ENCODE measurements around the gene RCBTB2. TPM values are rescaled to one million over a fixed set of nuclear protein-coding genes. Genes with fewer than 3 reads are reported as not detected.

Gene RCBTB2
- total and polyA plus RNA-seq, 2 donors (not counting 3 experiments of a cell fraction or from before 2014, with no cell fraction given) = 10.7 to 12.6 TPM

DNA sequence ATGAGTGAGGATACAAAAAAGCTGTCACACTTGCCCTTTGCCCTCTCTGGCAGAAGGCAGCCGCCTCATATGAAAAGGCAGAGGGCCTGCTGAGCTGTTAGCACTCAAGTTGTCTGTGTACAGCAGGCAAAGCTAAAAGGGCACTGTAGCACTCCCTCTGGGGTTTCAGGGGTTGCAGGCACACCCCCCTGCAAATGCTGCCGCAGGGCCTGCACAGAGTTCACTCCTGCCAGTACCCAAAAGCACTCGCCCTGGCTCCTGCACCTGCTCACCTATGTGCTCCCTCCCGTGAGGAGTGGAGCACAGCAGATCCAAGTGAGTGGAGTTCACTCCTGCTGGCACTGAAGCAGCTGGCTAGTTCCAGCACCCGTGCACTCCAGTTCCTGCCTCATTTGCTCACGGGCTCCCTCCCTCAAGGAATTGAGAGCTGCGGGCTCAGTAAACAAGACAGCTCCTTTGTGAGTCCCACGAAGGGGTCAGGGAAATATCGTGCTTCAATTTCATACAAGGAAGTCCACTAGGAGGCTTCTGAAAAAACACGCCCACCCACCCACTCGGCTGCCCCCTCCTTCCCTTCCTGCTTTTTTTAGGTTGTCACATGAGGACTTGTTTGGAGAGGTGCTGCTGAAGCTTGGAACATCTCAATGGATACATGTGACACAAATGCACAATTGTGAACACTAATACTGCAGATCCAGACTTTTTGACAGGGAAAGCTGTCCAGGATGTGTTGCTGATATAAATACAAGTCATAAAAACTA lies 9.9 kb upstream of the RCBTB2 start:
- DNase-seq (ENCODE audit: low read depth, low spot score) = peak; percentile 86
- dilution Hi-C loops (cut with MboI; ENCODE audit: extremely low pct_ligation_motif_present, low sequenced_read_pairs) (no loop called here), intact Hi-C loops (cut with micrococcal nuclease) (no loop called here)
- H2AFZ ChIP-seq (ENCODE audit: low read depth, low read length) = peak overlapping the region; percentile 77
- H3K79me2 ChIP-seq (ENCODE audit: control insufficient read depth, insufficient read depth, low read length) = no peaks in the 10 kb centered on the region
- no peak overlapping the region for H3K4me2 ChIP-seq (ENCODE audit: insufficient read depth, low read length)
- no peak overlapping the region for H3K27ac ChIP-seq (ENCODE audit: insufficient read depth, low read depth, low read length)
- FAIRE-seq = no peak
- H3K9ac ChIP-seq (replicated peaks; ENCODE audit: extremely low read depth, insufficient read depth, low read length) = no peak overlapping the region
- TF ChIP-seq, protein P1, sequence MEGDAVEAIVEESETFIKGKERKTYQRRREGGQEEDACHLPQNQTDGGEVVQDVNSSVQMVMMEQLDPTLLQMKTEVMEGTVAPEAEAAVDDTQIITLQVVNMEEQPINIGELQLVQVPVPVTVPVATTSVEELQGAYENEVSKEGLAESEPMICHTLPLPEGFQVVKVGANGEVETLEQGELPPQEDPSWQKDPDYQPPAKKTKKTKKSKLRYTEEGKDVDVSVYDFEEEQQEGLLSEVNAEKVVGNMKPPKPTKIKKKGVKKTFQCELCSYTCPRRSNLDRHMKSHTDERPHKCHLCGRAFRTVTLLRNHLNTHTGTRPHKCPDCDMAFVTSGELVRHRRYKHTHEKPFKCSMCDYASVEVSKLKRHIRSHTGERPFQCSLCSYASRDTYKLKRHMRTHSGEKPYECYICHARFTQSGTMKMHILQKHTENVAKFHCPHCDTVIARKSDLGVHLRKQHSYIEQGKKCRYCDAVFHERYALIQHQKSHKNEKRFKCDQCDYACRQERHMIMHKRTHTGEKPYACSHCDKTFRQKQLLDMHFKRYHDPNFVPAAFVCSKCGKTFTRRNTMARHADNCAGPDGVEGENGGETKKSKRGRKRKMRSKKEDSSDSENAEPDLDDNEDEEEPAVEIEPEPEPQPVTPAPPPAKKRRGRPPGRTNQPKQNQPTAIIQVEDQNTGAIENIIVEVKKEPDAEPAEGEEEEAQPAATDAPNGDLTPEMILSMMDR (IDR thresholded peaks at IDR 0.05; ENCODE audit: extremely low read depth in 1 of 2, insufficient read depth in 1 of 2, low read depth in 1 of 2, low read length in 2 of 2) = peak in 1 of 2 donors; percentile 52
- TF ChIP-seq EZH2 (IDR thresholded peaks at IDR 0.05; ENCODE audit: borderline replicate concordance, low read depth, low read length, severe bottlenecking) (no peak), MYC (IDR thresholded peaks at IDR 0.05; ENCODE audit: low read depth, low read length) (no peak)
- no peaks in the 10 kb centered on the region for H4K20me1 ChIP-seq (replicated peaks; ENCODE audit: control insufficient read depth, extremely low read depth, insufficient read depth, low read length)
- no peaks in the 10 kb centered on the region for H3K4me1 ChIP-seq (ENCODE audit: control insufficient read depth, extremely low read depth, insufficient read depth, low read length)
- ChIA-PET POLR2A (interaction anchor here (1.0 kb wide), 1 partner anchor 10 kb away, joined by 3 read pairs; no protein-coding TSS in a partner anchor), CTCF (interaction anchor here (0.7 to 2.5 kb wide), 9 partner anchors 10 to 209 kb away, joined by 3 to 20 read pairs (median 3); partner anchors contain the start of gene RCBTB2)
- H3K27me3 ChIP-seq (ENCODE audit: control insufficient read depth in 2 of 2, insufficient read depth in 2 of 2, low read length in 2 of 2) = no peaks in the 10 kb centered on the region
- no TSS peak for BruUV-seq (replicated peaks)
- no peaks in the 10 kb centered on the region for H3K9me1 ChIP-seq (replicated peaks; ENCODE audit: control insufficient read depth, extremely low read depth, insufficient read depth, low read length)
- no peak overlapping the region for H3K4me3 ChIP-seq (replicated peaks in 1 of 3; ENCODE audit: insufficient read depth in 1 of 3, low read depth in 1 of 3, low read length in 3 of 3)
- H3K36me3 ChIP-seq (ENCODE audit: control insufficient read depth in 2 of 2, extremely low read depth in 1 of 2, insufficient read depth in 2 of 2, low read length in 2 of 2) = no peaks in the 10 kb centered on the region
- H3K9me3 ChIP-seq (replicated peaks; ENCODE audit: control insufficient read depth, insufficient read depth, low read length) = no peaks in the 10 kb centered on the region

- Histone ChIP-seq H3K9ac (replicated peaks; ENCODE audit: extremely low read depth, insufficient read depth, low read length) (no peak overlapping the region), H3K4me1 (ENCODE audit: control insufficient read depth, extremely low read depth, insufficient read depth, low read length) (no peaks in the 10 kb centered on the region), H3K9me1 (replicated peaks; ENCODE audit: control insufficient read depth, extremely low read depth, insufficient read depth, low read length) (no peaks in the 10 kb centered on the region), H3K9me3 (replicated peaks; ENCODE audit: control insufficient read depth, insufficient read depth, low read length) (no peaks in the 10 kb centered on the region), H3K27ac (ENCODE audit: insufficient read depth, low read depth, low read length) (no peak overlapping the region), H3K4me2 (ENCODE audit: insufficient read depth, low read length) (no peak overlapping the region), H3K79me2 (ENCODE audit: control insufficient read depth, insufficient read depth, low read length) (no peaks in the 10 kb centered on the region), H2AFZ (ENCODE audit: low read depth, low read length) (no peak overlapping the region), H3K27me3 (ENCODE audit: control insufficient read depth in 2 of 2, insufficient read depth in 2 of 2, low read length in 2 of 2) (no peaks in the 10 kb centered on the region), H4K20me1 (replicated peaks; ENCODE audit: control insufficient read depth, extremely low read depth, insufficient read depth, low read length) (no peaks in the 10 kb centered on the region), H3K4me3 (replicated peaks in 1 of 3; ENCODE audit: insufficient read depth in 1 of 3, low read depth in 1 of 3, low read length in 3 of 3) (no peak overlapping the region), H3K36me3 (ENCODE audit: control insufficient read depth in 2 of 2, extremely low read depth in 1 of 2, insufficient read depth in 2 of 2, low read length in 2 of 2) (no peaks in the 10 kb centered on the region)
- FAIRE-seq = no peak
- DNase-seq (ENCODE audit: low read depth, low spot score) = no peak
- dilution Hi-C loops (cut with MboI; ENCODE audit: extremely low pct_ligation_motif_present, low sequenced_read_pairs) = no loop called here
- BruUV-seq (replicated peaks) = no TSS peak
- TF ChIP-seq MYC (IDR thresholded peaks at IDR 0.05; ENCODE audit: low read depth, low read length) = no peak
- no peak for TF ChIP-seq FOS (IDR thresholded peaks at IDR 0.05; ENCODE audit: borderline replicate concordance, insufficient read depth, low read length)
- TF ChIP-seq, protein P1 (IDR thresholded peaks at IDR 0.05; ENCODE audit: extremely low read depth in 1 of 2, insufficient read depth in 1 of 2, low read depth in 1 of 2, low read length in 2 of 2) = no peak
- TF ChIP-seq MAX (IDR thresholded peaks at IDR 0.05; ENCODE audit: insufficient read depth, insufficient read length) = no peak
- TF ChIP-seq POLR2A (IDR thresholded peaks at IDR 0.05; ENCODE audit: low read depth, low read length) = no peak
- no peak for TF ChIP-seq EZH2 (IDR thresholded peaks at IDR 0.05; ENCODE audit: borderline replicate concordance, low read depth, low read length, severe bottlenecking)
- TF ChIP-seq GATA2 (IDR thresholded peaks at IDR 0.05; ENCODE audit: insufficient read depth, insufficient read length, low read depth, low read length) = no peak
- TF ChIP-seq POLR2AphosphoS5 (IDR thresholded peaks at IDR 0.05; ENCODE audit: insufficient read depth, low read depth, low read length) = no peak
- no peak for TF ChIP-seq JUN (IDR thresholded peaks at IDR 0.05; ENCODE audit: borderline replicate concordance, insufficient read depth, insufficient read length, low read depth)
- intact Hi-C loops (cut with micrococcal nuclease) = no loop called here
- POLR2A ChIA-PET = interaction anchor here (1.0 kb wide), 1 partner anchor 10 kb away, joined by 3 read pairs; no protein-coding TSS in a partner anchor
- CTCF ChIA-PET = interaction anchor here (0.7 to 2.5 kb wide), 10 partner anchors 9 to 208 kb away, joined by 3 to 20 read pairs (median 3); partner anchors contain the start of gene RCBTB2
These were observed 9.3 kb upstream of the RCBTB2 start for GRCh38 chr13:48542138-48542537.

Measured in endothelial cell of umbilical vein (primary cell).